K562 (cell line): Measurements from ENCODE around the gene CTNNB1. TPM values are rescaled to one million over a fixed set of nuclear protein-coding genes. Genes with fewer than 3 reads are reported as not detected.

ENCODE experiments used
- ATF1 ChIP-seq, 2 experiments: fragments of 450-650 bp in 1 of 2; IDR thresholded peaks; 2 replicates each; pipeline ENCODE4 v1.6.1; 2016; ENCODE audit warnings: missing compliant biosample characterization in 1 of 2, missing genetic modification characterization in 1 of 2
- CBX2 ChIP-seq: fragments of 200-600 bp; sonication (generic); IDR thresholded peaks from one replicate; pipeline ENCODE4 v1.6.1; 2012; ENCODE audit warnings: mild to moderate bottlenecking, low read length, inconsistent platforms; ENCODE audit not compliant: insufficient read depth, poor library complexity, severe bottlenecking
- CBX8 ChIP-seq: fragments of 200-600 bp; sonication (generic); IDR thresholded peaks from 2 replicates; pipeline ENCODE4 v1.6.1; 2012; ENCODE audit warnings: borderline replicate concordance, mixed run types, low read depth, mild to moderate bottlenecking, moderate library complexity, mixed read lengths, low read length, control low read depth, inconsistent platforms; ENCODE audit not compliant: poor library complexity, severe bottlenecking; ENCODE audit errors: extremely low read depth
- CEBPG ChIP-seq, 3 experiments: fragments of 200-800 bp in 1 of 3; sonication (Bioruptor generic) in 1 of 3; sonication (generic) in 1 of 3; formaldehyde crosslinking in 1 of 3; IDR thresholded peaks in 2 of 3; conservative IDR thresholded peaks in 1 of 3; 2 replicates each; pipeline versions ENCODE4 v1.6.1 to v1.8.0; 2016 to 2022; ENCODE audit warnings: missing compliant biosample characterization in 2 of 3, missing genetic modification characterization in 2 of 3, mild to moderate bottlenecking in 1 of 3, missing genetic modification reagents in 1 of 3
- ETS2 ChIP-seq: IDR thresholded peaks from 2 replicates; pipeline ENCODE4 v1.6.1; 2016; ENCODE audit warnings: borderline replicate concordance, missing genetic modification characterization, mild to moderate bottlenecking, moderate library complexity, missing compliant biosample characterization; ENCODE audit not compliant: poor library complexity, severe bottlenecking
- FOXA1 ChIP-seq: fragments of 450-650 bp; IDR thresholded peaks from 2 replicates; pipeline ENCODE4 v1.6.1; 2016; ENCODE audit warnings: mild to moderate bottlenecking, borderline replicate concordance
- HDAC2 ChIP-seq: fragments of 450-650 bp; IDR thresholded peaks from 2 replicates; pipeline ENCODE4 v1.6.1; 2016; ENCODE audit warnings: mild to moderate bottlenecking
- HNRNPUL1 ChIP-seq: fragments of 200-400 bp; formaldehyde crosslinking; IDR thresholded peaks from 2 replicates; pipeline ENCODE4 v1.6.1; 2017; ENCODE audit warnings: low read length
- KDM1A ChIP-seq, 2 experiments: fragments of 450-650 bp; IDR thresholded peaks; 2 replicates each; pipeline ENCODE4 v1.6.1; 2016; ENCODE audit warnings: mild to moderate bottlenecking in 2 of 2
- NR2C1 ChIP-seq, 2 experiments: fragments of 450-650 bp; IDR thresholded peaks; 2 replicates each; pipeline ENCODE4 v1.6.1; 2017; ENCODE audit warnings: mild to moderate bottlenecking in 2 of 2, antibody characterized with exemption in 1 of 2, inconsistent platforms in 1 of 2, missing compliant biosample characterization in 1 of 2, missing genetic modification characterization in 1 of 2
- RB1 ChIP-seq: fragments of 450-650 bp; IDR thresholded peaks from 2 replicates; pipeline ENCODE4 v1.6.1; 2017; ENCODE audit warnings: low read depth, mild to moderate bottlenecking
- UBTF ChIP-seq, 2 experiments: IDR thresholded peaks; 2 replicates each; pipeline ENCODE4 v1.6.1; 2012; ENCODE audit warnings: improper control_type of control experiment in 2 of 2, low read depth in 2 of 2, low read length in 2 of 2, borderline replicate concordance in 1 of 2
- ZBTB7A ChIP-seq: IDR thresholded peaks from 2 replicates; pipeline ENCODE4 v1.6.1; 2011; ENCODE audit warnings: low read depth, mild to moderate bottlenecking, low read length, moderate library complexity, borderline replicate concordance; ENCODE audit not compliant: control insufficient read depth
- ZFP1 ChIP-seq: fragments of 450-650 bp; formaldehyde crosslinking; IDR thresholded peaks from 2 replicates; pipeline ENCODE4 v1.4.0; 2020; ENCODE audit warnings: mild to moderate bottlenecking, mixed read lengths
- ZFP36 ChIP-seq: fragments of 150-350 bp; IDR thresholded peaks from 2 replicates; pipeline ENCODE4 v1.6.1; 2018; ENCODE audit warnings: low read length, low read depth; ENCODE audit not compliant: partially characterized antibody
- ZNF3 ChIP-seq: fragments of 250-450 bp; sonication (Bioruptor Pico); IDR thresholded peaks from 2 replicates; pipeline ENCODE4 v1.5.0; 2021; ENCODE audit warnings: mild to moderate bottlenecking, moderate library complexity
- ZNF586 ChIP-seq: fragments of 450-650 bp; formaldehyde crosslinking; conservative IDR thresholded peaks from 2 replicates; pipeline ENCODE4 v1.4.0; 2020; ENCODE audit warnings: mild to moderate bottlenecking, moderate library complexity
- ZSCAN32 ChIP-seq: fragments of 450-650 bp; formaldehyde crosslinking; IDR thresholded peaks from 2 replicates; pipeline ENCODE4 v1.4.0; 2020; ENCODE audit warnings: mild to moderate bottlenecking, moderate library complexity
- ZZZ3 ChIP-seq: fragments of 450-650 bp; IDR thresholded peaks from 2 replicates; pipeline ENCODE4 v1.6.1; 2016; ENCODE audit warnings: antibody characterized with exemption, mild to moderate bottlenecking, moderate library complexity
- polyA plus RNA-seq, 8 experiments: library from polyadenylated mRNA; depleted of rRNA in 4 of 8; stranded (reverse) in 5 of 8; unstranded in 3 of 8; fragments of >200 nt; fragmentation: Nextera tagmentation in 2 of 8; fragmentation: Illumina TruSeq in 1 of 8; extraction: Ambion mirVana in 2 of 8; extraction: Trizol in 1 of 8; gene quantifications; 2 replicates each; pipeline versions ENCODE4 v1.2.1 to v1.2.3, GENCODE V29; 2011 to 2014; ENCODE audit warnings: inconsistent platforms in 1 of 8, missing spikeins in 1 of 8
- total RNA-seq, 7 experiments: library from RNA; depleted of rRNA in 6 of 7; stranded (reverse); fragments of >200 nt in 6 of 7; fragmentation: Illumina TruSeq in 2 of 7; extraction: Trizol in 2 of 7; gene quantifications; 2 replicates each; pipeline versions ENCODE4 v1.2.1 to v1.2.3, GENCODE V29; 2011 to 2021; ENCODE audit warnings: low replicate concordance in 1 of 7
- TF ChIP-seq, protein P1 (sequence below): fragments of 250-450 bp; sonication (Bioruptor Pico); IDR thresholded peaks from 2 replicates; pipeline ENCODE4 v1.4.0; 2020
- TF ChIP-seq, protein P2 (sequence below): fragments of 450-650 bp; formaldehyde crosslinking; IDR thresholded peaks from 2 replicates; pipeline ENCODE4 v1.4.0; 2020; ENCODE audit warnings: mild to moderate bottlenecking, mixed read lengths

CTNNB1 gene
- total and polyA plus RNA-seq, 9 of the 15 experiments (the other 6 are each of a cell fraction or from before 2014, with no cell fraction given), result 44.3 to 193 (median 154) TPM

DNA sequence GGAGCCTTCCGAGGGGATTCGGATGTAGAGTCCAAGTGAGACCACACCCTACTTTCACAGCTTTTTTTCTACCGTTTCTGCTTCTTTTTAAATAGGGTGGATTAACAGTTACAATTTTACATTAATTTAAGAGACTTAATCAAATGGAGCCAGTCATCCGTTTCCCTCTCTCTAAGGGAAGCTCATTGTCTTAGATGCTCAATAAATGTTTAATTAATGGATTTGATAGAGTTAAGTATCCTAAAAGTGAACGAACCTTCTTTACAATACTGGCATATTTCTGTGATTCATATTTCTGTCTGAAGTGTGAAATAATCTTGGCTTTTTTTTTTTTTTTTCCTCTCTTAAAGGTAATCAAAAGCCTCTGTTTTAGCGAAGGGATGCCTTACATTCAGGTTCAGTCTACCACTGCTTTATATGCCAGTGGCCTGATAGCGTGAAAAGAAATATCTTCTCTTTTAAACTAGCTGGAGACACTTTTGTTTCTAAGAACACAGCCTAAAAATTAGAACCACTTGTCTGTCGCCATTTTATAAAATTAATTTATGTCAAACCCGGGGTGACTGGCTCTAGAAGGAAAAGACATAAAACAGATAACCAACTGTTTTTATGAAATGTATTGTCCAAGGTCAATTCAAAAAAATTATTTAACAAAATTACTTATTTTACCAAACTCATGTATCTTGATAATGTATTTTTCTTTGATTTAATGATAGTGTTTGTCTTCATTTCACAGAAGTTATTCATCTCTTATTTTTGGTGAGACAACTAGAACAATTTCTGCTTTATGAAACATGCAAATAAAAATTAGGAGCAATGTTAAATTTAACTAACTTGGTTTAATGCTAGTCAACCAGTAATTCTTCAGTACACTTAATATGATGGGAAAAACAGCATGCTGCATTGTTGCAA, 2.5 kb upstream of the CTNNB1 start (continued):
- TF ChIP-seq UBTF (IDR thresholded peaks at IDR 0.05; ENCODE audit: borderline replicate concordance in 1 of 2, low read depth in 2 of 2, low read length in 2 of 2), result no peak
- no peak for TF ChIP-seq ZNF586 (CRISPR knock-in tag)
- TF ChIP-seq ATF1 (CRISPR knock-in tag; IDR thresholded peaks at IDR 0.05), result no peak
- TF ChIP-seq ATF1 (tag; IDR thresholded peaks at IDR 0.05), result no peak
- no peak for TF ChIP-seq ZZZ3
- TF ChIP-seq ZNF3 (CRISPR knock-in tag), result no peak
- TF ChIP-seq ZBTB7A, result no peak
- TF ChIP-seq NR2C1 (IDR thresholded peaks at IDR 0.05), result no peak
- no peak for TF ChIP-seq NR2C1 (tag; IDR thresholded peaks at IDR 0.05)
- no peak for TF ChIP-seq HDAC2
- TF ChIP-seq ETS2 (tag), result no peak
- TF ChIP-seq, protein P1, sequence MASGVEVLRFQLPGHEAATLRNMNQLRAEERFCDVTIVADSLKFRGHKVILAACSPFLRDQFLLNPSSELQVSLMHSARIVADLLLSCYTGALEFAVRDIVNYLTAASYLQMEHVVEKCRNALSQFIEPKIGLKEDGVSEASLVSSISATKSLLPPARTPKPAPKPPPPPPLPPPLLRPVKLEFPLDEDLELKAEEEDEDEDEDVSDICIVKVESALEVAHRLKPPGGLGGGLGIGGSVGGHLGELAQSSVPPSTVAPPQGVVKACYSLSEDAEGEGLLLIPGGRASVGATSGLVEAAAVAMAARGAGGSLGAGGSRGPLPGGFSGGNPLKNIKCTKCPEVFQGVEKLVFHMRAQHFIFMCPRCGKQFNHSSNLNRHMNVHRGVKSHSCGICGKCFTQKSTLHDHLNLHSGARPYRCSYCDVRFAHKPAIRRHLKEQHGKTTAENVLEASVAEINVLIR, result no peak
- TF ChIP-seq, protein P2, sequence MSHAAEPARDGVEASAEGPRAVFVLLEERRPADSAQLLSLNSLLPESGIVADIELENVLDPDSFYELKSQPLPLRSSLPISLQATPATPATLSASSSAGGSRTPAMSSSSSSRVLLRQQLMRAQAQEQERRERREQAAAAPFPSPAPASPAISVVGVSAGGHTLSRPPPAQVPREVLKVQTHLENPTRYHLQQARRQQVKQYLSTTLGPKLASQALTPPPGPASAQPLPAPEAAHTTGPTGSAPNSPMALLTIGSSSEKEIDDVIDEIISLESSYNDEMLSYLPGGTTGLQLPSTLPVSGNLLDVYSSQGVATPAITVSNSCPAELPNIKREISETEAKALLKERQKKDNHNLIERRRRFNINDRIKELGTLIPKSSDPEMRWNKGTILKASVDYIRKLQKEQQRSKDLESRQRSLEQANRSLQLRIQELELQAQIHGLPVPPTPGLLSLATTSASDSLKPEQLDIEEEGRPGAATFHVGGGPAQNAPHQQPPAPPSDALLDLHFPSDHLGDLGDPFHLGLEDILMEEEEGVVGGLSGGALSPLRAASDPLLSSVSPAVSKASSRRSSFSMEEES, result no peak
- TF ChIP-seq CEBPG (CRISPR knock-in tag; IDR thresholded peaks at IDR 0.05), result no peak
- TF ChIP-seq CEBPG (tag; conservative IDR thresholded peaks at IDR 0.05 in 1 of 2, IDR thresholded peaks at IDR 0.05 in 1 of 2), result no peak
- TF ChIP-seq ZFP36, result peak; percentile 31
- TF ChIP-seq KDM1A (IDR thresholded peaks at IDR 0.05), result no peak
- TF ChIP-seq ZSCAN32, result no peak
- TF ChIP-seq CBX8, result peak; percentile 97
- TF ChIP-seq CBX2, result peak; percentile 96
- no peak for TF ChIP-seq RB1
- no peak for TF ChIP-seq HNRNPUL1
- TF ChIP-seq FOXA1, result no peak
- TF ChIP-seq ZFP1 (CRISPR knock-in tag), result no peak
